ENCODE measurements around the gene LGALS7.
"Not testable (repeated sequence)": the region's sequence is repeated elsewhere in the genome, so short reads cannot be mapped to it uniquely, and the experiment has no call there.

DNA sequence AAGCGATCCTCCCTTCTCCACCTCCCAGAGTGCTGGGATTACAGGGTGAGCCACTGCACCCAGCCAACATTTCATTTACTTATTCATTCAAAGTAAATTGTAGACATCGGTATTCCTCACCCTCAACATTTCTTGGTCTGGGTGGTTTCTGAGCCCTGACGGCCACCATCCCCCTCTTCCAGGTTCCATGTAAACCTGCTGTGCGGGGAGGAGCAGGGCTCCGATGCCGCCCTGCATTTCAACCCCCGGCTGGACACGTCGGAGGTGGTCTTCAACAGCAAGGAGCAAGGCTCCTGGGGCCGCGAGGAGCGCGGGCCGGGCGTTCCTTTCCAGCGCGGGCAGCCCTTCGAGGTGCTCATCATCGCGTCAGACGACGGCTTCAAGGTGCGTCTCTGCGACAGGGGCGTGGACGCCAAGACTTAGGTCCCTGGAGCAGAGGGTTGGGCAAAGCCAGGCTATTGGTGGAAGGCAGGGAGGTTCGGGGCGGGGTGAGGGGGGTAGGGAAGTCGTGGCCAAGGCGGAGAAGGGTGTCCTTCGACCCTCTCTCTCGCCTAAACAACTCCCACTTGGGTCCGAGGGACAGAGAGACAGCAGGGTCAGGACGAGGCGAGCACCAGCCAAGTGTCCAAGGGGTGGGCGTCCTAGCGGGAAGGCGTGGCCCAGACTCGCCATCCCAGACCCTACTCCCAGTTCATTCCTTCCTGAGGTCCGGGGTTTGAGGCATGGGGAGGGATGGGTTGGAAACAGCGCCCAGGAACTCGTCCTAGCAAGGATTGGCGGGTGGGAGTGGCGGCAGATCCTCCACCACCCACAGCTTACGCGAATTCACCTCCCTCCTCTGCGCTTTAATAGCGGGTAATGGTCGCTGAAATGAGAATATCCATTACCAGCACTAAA, 17.4 kb upstream of the LGALS7 start:
- not testable (repeated sequence) for TF ChIP-seq EZH2 (IDR thresholded peaks at IDR 0.05; ENCODE audit: borderline replicate concordance); CTCF (IDR thresholded peaks at IDR 0.05; ENCODE audit: poor library complexity)
